WTC11 (cell line): ENCODE measurements around the gene NOTCH4. TPM values are rescaled to one million over a fixed set of nuclear protein-coding genes. Genes with fewer than 3 reads are reported as not detected.

ENCODE experiments used
- ATAC-seq: fragments of 200-7000 bp; cut with Tn5 transposase; 2 replicates; pipeline ENCODE4 v1.10.0; 2021; ENCODE audit warnings: mild to moderate bottlenecking, moderate library complexity
- CTCF ChIA-PET: fragments of 300-600 bp; sonication (Branson Sonifier 250); formaldehyde crosslinking; loops from one replicate; lab custom pipeline; 2021; ENCODE audit warnings: antibody characterized with exemption; lab: Charles Lee
- POLR2A ChIA-PET: fragments of 350-600 bp; sonication (Branson Sonifier 250); formaldehyde crosslinking; loops from one replicate; lab custom pipeline; 2021; ENCODE audit warnings: antibody characterized with exemption; lab: Charles Lee
- DNase-seq: peaks from one replicate; pipeline ENCODE4 v3.0.0; 2021; ENCODE audit warnings: low spot score
- H3K27ac Mint-ChIP-seq: 2 replicates; pipeline ENCODE4 v1.8.0; 2021; ENCODE audit warnings: mixed read lengths
- H3K27me3 Mint-ChIP-seq: 2 replicates; pipeline ENCODE4 v1.8.0; 2021; ENCODE audit warnings: low read depth, mild to moderate bottlenecking, moderate library complexity, mixed read lengths
- H3K36me3 Mint-ChIP-seq: 2 replicates; pipeline ENCODE4 v1.8.0; 2021; ENCODE audit warnings: mixed read lengths
- H3K4me1 Mint-ChIP-seq: 2 replicates; pipeline ENCODE4 v1.8.0; 2022; ENCODE audit warnings: mixed read lengths
- H3K4me3 Mint-ChIP-seq: 2 replicates; pipeline ENCODE4 v1.8.0; 2021; ENCODE audit warnings: mild to moderate bottlenecking, moderate library complexity, mixed read lengths
- H3K9me3 Mint-ChIP-seq: 2 replicates; pipeline ENCODE4 v1.8.0; 2021; ENCODE audit warnings: mixed read lengths
- ATF6 ChIP-seq: sonication (generic); formaldehyde crosslinking; IDR thresholded peaks from 2 replicates; pipeline ENCODE4 v1.8.1; 2023; ENCODE audit warnings: mild to moderate bottlenecking, missing genetic modification reagents
- CDX4 ChIP-seq: fragments of 250-450 bp; sonication (Bioruptor Pico); IDR thresholded peaks from 2 replicates; pipeline ENCODE4 v1.9.0; 2021; ENCODE audit warnings: moderate library complexity, mild to moderate bottlenecking, inconsistent platforms, borderline replicate concordance
- CREB1 ChIP-seq: sonication (generic); formaldehyde crosslinking; IDR thresholded peaks from 2 replicates; pipeline ENCODE4 v1.8.0; 2023; ENCODE audit warnings: mild to moderate bottlenecking, missing genetic modification reagents
- ESRRA ChIP-seq: sonication (generic); formaldehyde crosslinking; IDR thresholded peaks from 2 replicates; pipeline ENCODE4 v1.8.1; 2022; ENCODE audit warnings: mild to moderate bottlenecking, missing genetic modification reagents, borderline replicate concordance
- JAZF1 ChIP-seq: fragments of 250-450 bp; sonication (Bioruptor Pico); IDR thresholded peaks from 2 replicates; pipeline ENCODE4 v1.9.0; 2021; ENCODE audit warnings: moderate library complexity, mild to moderate bottlenecking, inconsistent platforms
- JUN ChIP-seq: sonication (generic); formaldehyde crosslinking; IDR thresholded peaks from 2 replicates; pipeline ENCODE4 v1.8.0; 2023; ENCODE audit warnings: mild to moderate bottlenecking, missing genetic modification reagents
- NR2C2 ChIP-seq: sonication (generic); formaldehyde crosslinking; IDR thresholded peaks from 2 replicates; pipeline ENCODE4 v1.8.0; 2022; ENCODE audit warnings: mild to moderate bottlenecking, missing genetic modification reagents
- NR3C1 ChIP-seq: sonication (generic); formaldehyde crosslinking; conservative IDR thresholded peaks from 2 replicates; pipeline ENCODE4 v1.8.1; 2023; ENCODE audit warnings: low read depth, mild to moderate bottlenecking, missing genetic modification reagents
- ZNF396 ChIP-seq: fragments of 250-450 bp; sonication (Bioruptor Pico); IDR thresholded peaks from 2 replicates; pipeline ENCODE4 v1.8.0; 2021; ENCODE audit warnings: mild to moderate bottlenecking, moderate library complexity, borderline replicate concordance
- ZNF512 ChIP-seq: sonication (generic); formaldehyde crosslinking; IDR thresholded peaks from 2 replicates; pipeline ENCODE4 v1.8.1; 2022; ENCODE audit warnings: missing genetic modification reagents, borderline replicate concordance
- total RNA-seq: library from RNA; stranded (reverse); gene quantifications from 3 replicates; pipeline ENCODE4 v1.2.3, GENCODE V29; 2021
- TF ChIP-seq, protein P1 (sequence below): sonication (generic); formaldehyde crosslinking; IDR thresholded peaks from 2 replicates; pipeline ENCODE4 v1.8.1; 2022; ENCODE audit warnings: mild to moderate bottlenecking, moderate library complexity, missing genetic modification reagents
- TF ChIP-seq, protein P2 (sequence below): fragments of 250-450 bp; sonication (Bioruptor Pico); IDR thresholded peaks from 2 replicates; pipeline ENCODE4 v1.9.0; 2021; ENCODE audit warnings: mild to moderate bottlenecking
- TF ChIP-seq, protein P3 (sequence below): sonication (generic); formaldehyde crosslinking; IDR thresholded peaks from 2 replicates; pipeline ENCODE4 v1.8.1; 2022; ENCODE audit warnings: low read depth, mild to moderate bottlenecking, moderate library complexity, missing genetic modification reagents, borderline replicate concordance
- TF ChIP-seq, protein P4 (sequence below): sonication (generic); formaldehyde crosslinking; conservative IDR thresholded peaks from 2 replicates; pipeline ENCODE4 v1.8.1; 2023; ENCODE audit warnings: mild to moderate bottlenecking, low read depth, missing genetic modification reagents, moderate library complexity
- TF ChIP-seq, protein P5 (sequence below): sonication (generic); formaldehyde crosslinking; IDR thresholded peaks from 2 replicates; pipeline ENCODE4 v1.8.0; 2023; ENCODE audit warnings: missing genetic modification reagents

NOTCH4 gene
- total RNA-seq, 1 experiment from 2014 or later, result 2.6 TPM

- ATAC-seq (no peak), DNase-seq (no peak)
- Mint-ChIP-seq H3K27ac (no peak overlapping the region), H3K4me1 (peaks cover 15% of the 10 kb centered on the region), H3K27me3 (peaks cover 2% of the 10 kb centered on the region), H3K9me3 (no peaks in the 10 kb centered on the region), H3K4me3 (no peak overlapping the region), H3K36me3 (no peaks in the 10 kb centered on the region)
- POLR2A ChIA-PET, result no interaction called here
- CTCF ChIA-PET, result no interaction called here
- TF ChIP-seq ZNF396 (CRISPR knock-in tag) (no peak), NR2C2 (CRISPR knock-in tag) (no peak), NR3C1 (no peak), ESRRA (CRISPR knock-in tag) (no peak), JAZF1 (CRISPR knock-in tag) (no peak), CDX4 (CRISPR knock-in tag) (no peak), CREB1 (CRISPR knock-in tag) (no peak), JUN (CRISPR knock-in tag) (no peak), ATF6 (CRISPR knock-in tag) (no peak), ZNF512 (CRISPR knock-in tag) (no peak)
- TF ChIP-seq, protein P1, sequence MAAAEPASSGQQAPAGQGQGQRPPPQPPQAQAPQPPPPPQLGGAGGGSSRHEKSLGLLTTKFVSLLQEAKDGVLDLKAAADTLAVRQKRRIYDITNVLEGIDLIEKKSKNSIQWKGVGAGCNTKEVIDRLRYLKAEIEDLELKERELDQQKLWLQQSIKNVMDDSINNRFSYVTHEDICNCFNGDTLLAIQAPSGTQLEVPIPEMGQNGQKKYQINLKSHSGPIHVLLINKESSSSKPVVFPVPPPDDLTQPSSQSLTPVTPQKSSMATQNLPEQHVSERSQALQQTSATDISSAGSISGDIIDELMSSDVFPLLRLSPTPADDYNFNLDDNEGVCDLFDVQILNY (CRISPR knock-in tag), result no peak
- TF ChIP-seq, protein P2, sequence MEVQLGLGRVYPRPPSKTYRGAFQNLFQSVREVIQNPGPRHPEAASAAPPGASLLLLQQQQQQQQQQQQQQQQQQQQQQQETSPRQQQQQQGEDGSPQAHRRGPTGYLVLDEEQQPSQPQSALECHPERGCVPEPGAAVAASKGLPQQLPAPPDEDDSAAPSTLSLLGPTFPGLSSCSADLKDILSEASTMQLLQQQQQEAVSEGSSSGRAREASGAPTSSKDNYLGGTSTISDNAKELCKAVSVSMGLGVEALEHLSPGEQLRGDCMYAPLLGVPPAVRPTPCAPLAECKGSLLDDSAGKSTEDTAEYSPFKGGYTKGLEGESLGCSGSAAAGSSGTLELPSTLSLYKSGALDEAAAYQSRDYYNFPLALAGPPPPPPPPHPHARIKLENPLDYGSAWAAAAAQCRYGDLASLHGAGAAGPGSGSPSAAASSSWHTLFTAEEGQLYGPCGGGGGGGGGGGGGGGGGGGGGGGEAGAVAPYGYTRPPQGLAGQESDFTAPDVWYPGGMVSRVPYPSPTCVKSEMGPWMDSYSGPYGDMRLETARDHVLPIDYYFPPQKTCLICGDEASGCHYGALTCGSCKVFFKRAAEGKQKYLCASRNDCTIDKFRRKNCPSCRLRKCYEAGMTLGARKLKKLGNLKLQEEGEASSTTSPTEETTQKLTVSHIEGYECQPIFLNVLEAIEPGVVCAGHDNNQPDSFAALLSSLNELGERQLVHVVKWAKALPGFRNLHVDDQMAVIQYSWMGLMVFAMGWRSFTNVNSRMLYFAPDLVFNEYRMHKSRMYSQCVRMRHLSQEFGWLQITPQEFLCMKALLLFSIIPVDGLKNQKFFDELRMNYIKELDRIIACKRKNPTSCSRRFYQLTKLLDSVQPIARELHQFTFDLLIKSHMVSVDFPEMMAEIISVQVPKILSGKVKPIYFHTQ (CRISPR knock-in tag), result no peak
- TF ChIP-seq, protein P3, sequence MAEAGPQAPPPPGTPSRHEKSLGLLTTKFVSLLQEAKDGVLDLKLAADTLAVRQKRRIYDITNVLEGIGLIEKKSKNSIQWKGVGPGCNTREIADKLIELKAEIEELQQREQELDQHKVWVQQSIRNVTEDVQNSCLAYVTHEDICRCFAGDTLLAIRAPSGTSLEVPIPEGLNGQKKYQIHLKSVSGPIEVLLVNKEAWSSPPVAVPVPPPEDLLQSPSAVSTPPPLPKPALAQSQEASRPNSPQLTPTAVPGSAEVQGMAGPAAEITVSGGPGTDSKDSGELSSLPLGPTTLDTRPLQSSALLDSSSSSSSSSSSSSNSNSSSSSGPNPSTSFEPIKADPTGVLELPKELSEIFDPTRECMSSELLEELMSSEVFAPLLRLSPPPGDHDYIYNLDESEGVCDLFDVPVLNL, result no peak
- TF ChIP-seq, protein P4, sequence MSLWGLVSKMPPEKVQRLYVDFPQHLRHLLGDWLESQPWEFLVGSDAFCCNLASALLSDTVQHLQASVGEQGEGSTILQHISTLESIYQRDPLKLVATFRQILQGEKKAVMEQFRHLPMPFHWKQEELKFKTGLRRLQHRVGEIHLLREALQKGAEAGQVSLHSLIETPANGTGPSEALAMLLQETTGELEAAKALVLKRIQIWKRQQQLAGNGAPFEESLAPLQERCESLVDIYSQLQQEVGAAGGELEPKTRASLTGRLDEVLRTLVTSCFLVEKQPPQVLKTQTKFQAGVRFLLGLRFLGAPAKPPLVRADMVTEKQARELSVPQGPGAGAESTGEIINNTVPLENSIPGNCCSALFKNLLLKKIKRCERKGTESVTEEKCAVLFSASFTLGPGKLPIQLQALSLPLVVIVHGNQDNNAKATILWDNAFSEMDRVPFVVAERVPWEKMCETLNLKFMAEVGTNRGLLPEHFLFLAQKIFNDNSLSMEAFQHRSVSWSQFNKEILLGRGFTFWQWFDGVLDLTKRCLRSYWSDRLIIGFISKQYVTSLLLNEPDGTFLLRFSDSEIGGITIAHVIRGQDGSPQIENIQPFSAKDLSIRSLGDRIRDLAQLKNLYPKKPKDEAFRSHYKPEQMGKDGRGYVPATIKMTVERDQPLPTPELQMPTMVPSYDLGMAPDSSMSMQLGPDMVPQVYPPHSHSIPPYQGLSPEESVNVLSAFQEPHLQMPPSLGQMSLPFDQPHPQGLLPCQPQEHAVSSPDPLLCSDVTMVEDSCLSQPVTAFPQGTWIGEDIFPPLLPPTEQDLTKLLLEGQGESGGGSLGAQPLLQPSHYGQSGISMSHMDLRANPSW, result no peak
- TF ChIP-seq, protein P5, sequence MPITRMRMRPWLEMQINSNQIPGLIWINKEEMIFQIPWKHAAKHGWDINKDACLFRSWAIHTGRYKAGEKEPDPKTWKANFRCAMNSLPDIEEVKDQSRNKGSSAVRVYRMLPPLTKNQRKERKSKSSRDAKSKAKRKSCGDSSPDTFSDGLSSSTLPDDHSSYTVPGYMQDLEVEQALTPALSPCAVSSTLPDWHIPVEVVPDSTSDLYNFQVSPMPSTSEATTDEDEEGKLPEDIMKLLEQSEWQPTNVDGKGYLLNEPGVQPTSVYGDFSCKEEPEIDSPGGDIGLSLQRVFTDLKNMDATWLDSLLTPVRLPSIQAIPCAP (CRISPR knock-in tag), result no peak
Observed at GRCh38 chr6:32224696-32225095, 829 bp upstream of the NOTCH4 start.
